ENCODE measurements around the gene OR8B12.
A peak's percentile ranks its signal among the peaks of the same experiment; 100 is the strongest.

OR8B12 gene

GRCh38 chr11:124543554-124543953 lies at the start of gene OR8B12:
Gene OR8B12 (minus strand): TSS chr11:124543654. CDS start chr11:124543654, 0 bp downstream.
- FAIRE-seq (no peak), DNase-seq (ENCODE audit: low spot score) (no peak)

GRCh38 chr11:124592627-124593026 lies 49.2 kb upstream of the OR8B12 start:
- FAIRE-seq (no peak), DNase-seq (ENCODE audit: low spot score) (no peak)

- DNase-seq (ENCODE audit: low spot score) (no peak), FAIRE-seq (no peak)
These were observed 48.0 kb upstream of the OR8B12 start for GRCh38 chr11:124591430-124591829.

GRCh38 chr11:124586238-124586860 lies 42.9 kb upstream of the OR8B12 start:
- no peak for FAIRE-seq
- peak; percentile 35 for DNase-seq (ENCODE audit: low spot score)

GRCh38 chr11:124584681-124585372 lies 41.4 kb upstream of the OR8B12 start:
- DNase-seq (ENCODE audit: low spot score) (no peak), FAIRE-seq (no peak)

GRCh38 chr11:124583781-124584180 lies 40.3 kb upstream of the OR8B12 start:
- DNase-seq (ENCODE audit: low spot score) (no peak), FAIRE-seq (no peak)

- FAIRE-seq, result no peak
These were observed 39.1 kb upstream of the OR8B12 start for GRCh38 chr11:124582565-124582964.

GRCh38 chr11:124581817-124582216 lies 38.4 kb upstream of the OR8B12 start:
- no peak for FAIRE-seq
- DNase-seq (ENCODE audit: low spot score), result no peak

More at GRCh38 chr11:124582565-124582964, 39.1 kb upstream of the OR8B12 start:
- no peak for DNase-seq (ENCODE audit: low spot score)

- DNase-seq (ENCODE audit: low spot score) (no peak), FAIRE-seq (no peak)
These were observed 35.3 kb upstream of the OR8B12 start for GRCh38 chr11:124578761-124579160.

GRCh38 chr11:124577716-124578427 lies 34.4 kb upstream of the OR8B12 start:
- DNase-seq (ENCODE audit: low spot score) (no peak), FAIRE-seq (no peak)

GRCh38 chr11:124570160-124570559 lies 26.7 kb upstream of the OR8B12 start:
- DNase-seq (ENCODE audit: low spot score) (no peak), FAIRE-seq (no peak)

- DNase-seq (ENCODE audit: low spot score), result no peak
- FAIRE-seq, result no peak
These were observed 26.2 kb upstream of the OR8B12 start, which contains the start of gene OR8A1 for GRCh38 chr11:124569697-124570096. Gene OR8A1 (plus strand): TSS chr11:124569997. CDS start chr11:124570120, 123 bp downstream.

- DNase-seq (ENCODE audit: low spot score), result no peak
- no peak for FAIRE-seq
These were observed 13.4 kb upstream of the OR8B12 start for GRCh38 chr11:124556828-124557227.

GRCh38 chr11:124551987-124552386 lies 8.5 kb upstream of the OR8B12 start:
- DNase-seq (ENCODE audit: low spot score) (no peak), FAIRE-seq (no peak)

- FAIRE-seq (no peak), DNase-seq (ENCODE audit: low spot score) (no peak)
These were observed 7.7 kb upstream of the OR8B12 start for GRCh38 chr11:124551189-124551588.

GRCh38 chr11:124543145-124543544 lies 309 bp downstream of the OR8B12 start:
- no peak for DNase-seq (ENCODE audit: low spot score)

GRCh38 chr11:124541204-124541603 lies 2.2 kb downstream of the OR8B12 start:
- no peak for DNase-seq (ENCODE audit: low spot score)
- no peak for FAIRE-seq

More at GRCh38 chr11:124543145-124543544, 309 bp downstream of the OR8B12 start:
- no peak for FAIRE-seq

GRCh38 chr11:124538019-124538418 lies 5.4 kb downstream of the OR8B12 start:
- FAIRE-seq (no peak), DNase-seq (ENCODE audit: low spot score) (peak; percentile 7)

GRCh38 chr11:124536520-124536919 lies 6.9 kb downstream of the OR8B12 start:
- DNase-seq (ENCODE audit: low spot score), result no peak
- FAIRE-seq, result no peak

GRCh38 chr11:124535552-124536232 lies 7.8 kb downstream of the OR8B12 start:
- FAIRE-seq (no peak), DNase-seq (ENCODE audit: low spot score) (no peak)

GRCh38 chr11:124534051-124534450 lies 9.4 kb downstream of the OR8B12 start:
- FAIRE-seq (no peak), DNase-seq (ENCODE audit: low spot score) (no peak)

GRCh38 chr11:124533626-124534025 lies 9.8 kb downstream of the OR8B12 start:
- FAIRE-seq, result no peak
- no peak for DNase-seq (ENCODE audit: low spot score)
